HepG2 (cell line): ENCODE measurements around the gene PTPRB. TPM values are rescaled to one million over a fixed set of nuclear protein-coding genes. Genes with fewer than 3 reads are reported as not detected.

Source experiments
- ATAC-seq: fragments of 200-7000 bp; cut with Tn5 transposase; 3 replicates; pipeline ENCODE4 v1.9.1; 2020; ENCODE audit warnings: mild to moderate bottlenecking, moderate library complexity
- BruUV-seq: library from RNA; stranded (reverse); fragments of 400-500 nt; replicated peaks from 2 replicates; lab custom pipeline; 2021; lab: Mats Ljungman, UMichigan
- CTCF ChIA-PET: fragments of 300-600 bp; formaldehyde crosslinking; extraction: SDS; loops from one replicate; lab custom pipeline; 2021; ENCODE audit warnings: low total read pairs, inconsistent platforms, low intra/inter-chr PET ratio; lab: Yijun Ruan, JAX
- POLR2A ChIA-PET: fragments of 350-600 bp; sonication (Branson Sonifier 250); formaldehyde crosslinking; loops from one replicate; lab custom pipeline; 2020; ENCODE audit warnings: antibody characterized with exemption, inconsistent platforms; lab: Yijun Ruan, JAX
- DNase-seq: peaks from one replicate; pipeline ENCODE4 v3.0.0-alpha.2; 2015; ENCODE audit warnings: low spot score
- FAIRE-seq: peaks from 3 replicates; lab custom pipeline; 2011; peaks lifted over from hg19 to GRCh38; lab: Jason Lieb, UNC
- H2AFZ ChIP-seq: one replicate; pipeline ENCODE4 v1.6.1; 2011; ENCODE audit warnings: low read length, inconsistent platforms
- H3K27ac ChIP-seq: fragments of 300-600 bp; 3 replicates; pipeline ENCODE4 v1.8.0; 2011; ENCODE audit warnings: mixed run types, mild to moderate bottlenecking, mixed read lengths, low read length, inconsistent platforms; ENCODE audit not compliant: insufficient read depth; ENCODE audit errors: extremely low read length
- H3K27me3 ChIP-seq, 2 experiments: fragments of 200-600 bp in 1 of 2; 2 replicates in 1 of 2; 3 replicates in 1 of 2; pipeline versions ENCODE4 v1.6.0 to v1.8.0; 2011; ENCODE audit warnings: low read length in 2 of 2, mild to moderate bottlenecking in 2 of 2, moderate library complexity in 2 of 2, inconsistent platforms in 1 of 2; ENCODE audit not compliant: insufficient read depth in 2 of 2, control insufficient read depth in 1 of 2
- H3K36me3 ChIP-seq, 2 experiments: fragments of 200-600 bp in 1 of 2; replicated peaks in 1 of 2; 2 replicates in 1 of 2; 3 replicates in 1 of 2; pipeline versions ENCODE4 v1.5.1 to v1.8.0; 2011; ENCODE audit warnings: low read length in 2 of 2, inconsistent platforms in 1 of 2; ENCODE audit not compliant: insufficient read depth in 2 of 2, control insufficient read depth in 1 of 2
- H3K4me1 ChIP-seq: 2 replicates; pipeline ENCODE4 v1.5.1; 2012; ENCODE audit warnings: low read length, inconsistent platforms; ENCODE audit not compliant: insufficient read depth
- H3K4me2 ChIP-seq: 2 replicates; pipeline ENCODE4 v1.6.0; 2011; ENCODE audit warnings: low read depth, low read length, inconsistent platforms
- H3K4me3 ChIP-seq, 3 experiments: fragments of 200-600 bp in 1 of 3; sonication (generic), shearing (Covaris generic) in 1 of 3; replicated peaks in 1 of 3; 2 replicates each; pipeline ENCODE4 v1.5.1; 2011 to 2016; ENCODE audit warnings: low read length in 3 of 3, inconsistent platforms in 2 of 3, low read depth in 2 of 3, mild to moderate bottlenecking in 2 of 3, control low read depth in 1 of 3, mixed read lengths in 1 of 3; ENCODE audit not compliant: insufficient read depth in 1 of 3
- H3K79me2 ChIP-seq: one replicate; pipeline ENCODE4 v1.6.1; 2011; ENCODE audit warnings: low read length, inconsistent platforms; ENCODE audit not compliant: insufficient read depth
- H3K9ac ChIP-seq: 2 replicates; pipeline ENCODE4 v1.6.0; 2011; ENCODE audit warnings: mild to moderate bottlenecking, low read depth, low read length, inconsistent platforms; ENCODE audit not compliant: insufficient read depth
- H3K9me3 ChIP-seq: 2 replicates; pipeline ENCODE4 v1.5.1; 2012; ENCODE audit warnings: mild to moderate bottlenecking, low read length
- H4K20me1 ChIP-seq: 2 replicates; pipeline ENCODE4 v1.6.0; 2011; ENCODE audit warnings: inconsistent platforms, mild to moderate bottlenecking, low read length, moderate library complexity; ENCODE audit not compliant: insufficient read depth
- ARNTL ChIP-seq: sonication (generic); formaldehyde crosslinking; IDR thresholded peaks from 2 replicates; pipeline ENCODE4 v1.4.0; 2020; ENCODE audit warnings: mild to moderate bottlenecking, missing genetic modification reagents
- BHLHE40 ChIP-seq: IDR thresholded peaks from 2 replicates; pipeline ENCODE4 v1.6.1; 2011; ENCODE audit warnings: low read length, improper control_type of control experiment
- MAFF ChIP-seq: IDR thresholded peaks from 2 replicates; pipeline ENCODE4 v1.6.1; 2011; ENCODE audit warnings: low read depth, low read length, improper control_type of control experiment
- MAFK ChIP-seq, 2 experiments: IDR thresholded peaks in 1 of 2; conservative IDR thresholded peaks in 1 of 2; 2 replicates each; pipeline ENCODE4 v1.6.1; 2011; ENCODE audit warnings: improper control_type of control experiment in 2 of 2, low read length in 2 of 2
- MLXIP ChIP-seq: sonication (generic); formaldehyde crosslinking; IDR thresholded peaks from 2 replicates; pipeline ENCODE4 v1.9.0; 2021; ENCODE audit warnings: missing genetic modification reagents, borderline replicate concordance
- NFIB ChIP-seq: sonication (generic); formaldehyde crosslinking; IDR thresholded peaks from 2 replicates; pipeline ENCODE4 v1.9.0; 2021; ENCODE audit warnings: missing genetic modification reagents, mild to moderate bottlenecking, borderline replicate concordance
- NR0B2 ChIP-seq: sonication (generic); formaldehyde crosslinking; IDR thresholded peaks from 2 replicates; pipeline ENCODE4 v1.4.0; 2020; ENCODE audit warnings: mild to moderate bottlenecking, missing genetic modification reagents
- SAP130 ChIP-seq: IDR thresholded peaks from 2 replicates; pipeline ENCODE4 v1.6.1; 2016; ENCODE audit warnings: low read depth
- SMAD1 ChIP-seq: sonication (generic); formaldehyde crosslinking; IDR thresholded peaks from 2 replicates; pipeline ENCODE4 v1.4.0; 2020; ENCODE audit warnings: missing genetic modification reagents, low read depth, mild to moderate bottlenecking, borderline replicate concordance
- SOX13 ChIP-seq, 3 experiments: fragments of 450-650 bp in 1 of 3; sonication (generic) in 1 of 3; formaldehyde crosslinking in 1 of 3; IDR thresholded peaks in 2 of 3; conservative IDR thresholded peaks in 1 of 3; 2 replicates each; pipeline versions ENCODE4 v1.5.0 to v1.6.1; 2016 to 2020; ENCODE audit warnings: antibody characterized with exemption in 1 of 3, mild to moderate bottlenecking in 1 of 3, missing compliant biosample characterization in 1 of 3, missing genetic modification reagents in 1 of 3, moderate library complexity in 1 of 3
- SOX5 ChIP-seq: IDR thresholded peaks from 2 replicates; pipeline ENCODE4 v1.6.1; 2016; ENCODE audit warnings: borderline replicate concordance
- ZNF629 ChIP-seq: sonication (generic); formaldehyde crosslinking; conservative IDR thresholded peaks from 2 replicates; pipeline ENCODE4 v1.5.0; 2020; ENCODE audit warnings: missing genetic modification reagents
- ZNF644 ChIP-seq: IDR thresholded peaks from 2 replicates; pipeline ENCODE4 v1.6.1; 2016; ENCODE audit warnings: low read depth
- ZNF737 ChIP-seq: sonication (generic); formaldehyde crosslinking; IDR thresholded peaks from 2 replicates; pipeline ENCODE4 v1.5.0; 2020; ENCODE audit warnings: missing genetic modification reagents, mild to moderate bottlenecking, borderline replicate concordance
- WGBS: methylation state at CpG from one replicate; pipeline ENCODE4 v1.1.6; 2017; ENCODE audit warnings: low lambda C conversion rate; 5-methylcytosine and 5-hydroxymethylcytosine counted together
- in situ Hi-C: cut with HindIII; loops from 2 replicates; pipeline ENCODE4 v1.10.0; 2017; ENCODE audit warnings: low pct_unique_long_range_greater_than_20kb; ENCODE audit not compliant: extremely low pct_ligation_motif_present
- intact Hi-C: fragments of 100-400 bp; cut with micrococcal nuclease; formaldehyde crosslinking; loops from one replicate; pipeline ENCODE4 v1.10.0; 2022; ENCODE audit not compliant: unreplicated experiment
- polyA plus RNA-seq, 8 experiments: library from polyadenylated mRNA; depleted of rRNA in 3 of 8; stranded (reverse) in 7 of 8; unstranded in 1 of 8; fragments of >200 nt; fragmentation: Illumina TruSeq in 4 of 8; extraction: Trizol in 4 of 8; gene quantifications; 2 replicates each; pipeline versions ENCODE4 v1.2.1 to v1.2.3, GENCODE V29; 2011 to 2016; ENCODE audit warnings: low read depth in 4 of 8, missing spikeins in 1 of 8, mixed read lengths in 1 of 8; ENCODE audit not compliant: insufficient read depth in 1 of 8
- total RNA-seq, 5 experiments: library from RNA; depleted of rRNA; stranded (reverse); fragments of >200 nt; fragmentation: Illumina TruSeq; extraction: Trizol; gene quantifications; 2 replicates each; pipeline ENCODE4 v1.2.3, GENCODE V29; 2016; ENCODE audit warnings: low read depth in 1 of 5
- TF ChIP-seq, protein P1 (sequence below): sonication (generic); formaldehyde crosslinking; IDR thresholded peaks from 2 replicates; pipeline ENCODE4 v1.4.0; 2020; ENCODE audit warnings: missing genetic modification reagents

The PTPRB gene
- total and polyA plus RNA-seq, 2 of the 13 experiments (the other 11 are each of a cell fraction or from before 2014, with no cell fraction given): 0.02 to 0.07 TPM

GRCh38 chr12:70535896-70536374, 101.3 kb downstream of the PTPRB start:
- H3K4me2 ChIP-seq: no peak overlapping the region
- no peaks in the 10 kb centered on the region for H3K9me3 ChIP-seq
- FAIRE-seq: no peak
- TF ChIP-seq MAFK (conservative IDR thresholded peaks at IDR 0.05 in 1 of 2, IDR thresholded peaks at IDR 0.05 in 1 of 2; ENCODE audit: low read length in 2 of 2) (0 out of 4 replicates have a peak, but pooled peaks of 1 of the 2 experiments have one; percentile 1), SAP130 (CRISPR knock-in tag) (no peak), MAFF (0 out of 2 replicates have a peak, but pooled peaks have one; percentile 18), NFIB (no peak), ZNF629 (CRISPR knock-in tag) (no peak), SOX13 (IDR thresholded peaks at IDR 0.05) (no peak), SOX13 (CRISPR knock-in tag; conservative IDR thresholded peaks at IDR 0.05 in 1 of 2, IDR thresholded peaks at IDR 0.05 in 1 of 2) (peak in 1 of 2 experiments; percentile 70; a peak in 2 of 4 replicates), NR0B2 (CRISPR knock-in tag) (no peak), ARNTL (CRISPR knock-in tag) (no peak), ZNF737 (CRISPR knock-in tag) (no peak), SMAD1 (CRISPR knock-in tag) (no peak), MLXIP (CRISPR knock-in tag) (no peak), BHLHE40 (peak; percentile 51; the same call in 1 of the 2 replicates), ZNF644 (CRISPR knock-in tag) (0 out of 2 replicates have a peak, but pooled peaks have one; percentile 12), SOX5 (peak; percentile 59; the same call in 1 of the 2 replicates)
- TF ChIP-seq, protein P1, sequence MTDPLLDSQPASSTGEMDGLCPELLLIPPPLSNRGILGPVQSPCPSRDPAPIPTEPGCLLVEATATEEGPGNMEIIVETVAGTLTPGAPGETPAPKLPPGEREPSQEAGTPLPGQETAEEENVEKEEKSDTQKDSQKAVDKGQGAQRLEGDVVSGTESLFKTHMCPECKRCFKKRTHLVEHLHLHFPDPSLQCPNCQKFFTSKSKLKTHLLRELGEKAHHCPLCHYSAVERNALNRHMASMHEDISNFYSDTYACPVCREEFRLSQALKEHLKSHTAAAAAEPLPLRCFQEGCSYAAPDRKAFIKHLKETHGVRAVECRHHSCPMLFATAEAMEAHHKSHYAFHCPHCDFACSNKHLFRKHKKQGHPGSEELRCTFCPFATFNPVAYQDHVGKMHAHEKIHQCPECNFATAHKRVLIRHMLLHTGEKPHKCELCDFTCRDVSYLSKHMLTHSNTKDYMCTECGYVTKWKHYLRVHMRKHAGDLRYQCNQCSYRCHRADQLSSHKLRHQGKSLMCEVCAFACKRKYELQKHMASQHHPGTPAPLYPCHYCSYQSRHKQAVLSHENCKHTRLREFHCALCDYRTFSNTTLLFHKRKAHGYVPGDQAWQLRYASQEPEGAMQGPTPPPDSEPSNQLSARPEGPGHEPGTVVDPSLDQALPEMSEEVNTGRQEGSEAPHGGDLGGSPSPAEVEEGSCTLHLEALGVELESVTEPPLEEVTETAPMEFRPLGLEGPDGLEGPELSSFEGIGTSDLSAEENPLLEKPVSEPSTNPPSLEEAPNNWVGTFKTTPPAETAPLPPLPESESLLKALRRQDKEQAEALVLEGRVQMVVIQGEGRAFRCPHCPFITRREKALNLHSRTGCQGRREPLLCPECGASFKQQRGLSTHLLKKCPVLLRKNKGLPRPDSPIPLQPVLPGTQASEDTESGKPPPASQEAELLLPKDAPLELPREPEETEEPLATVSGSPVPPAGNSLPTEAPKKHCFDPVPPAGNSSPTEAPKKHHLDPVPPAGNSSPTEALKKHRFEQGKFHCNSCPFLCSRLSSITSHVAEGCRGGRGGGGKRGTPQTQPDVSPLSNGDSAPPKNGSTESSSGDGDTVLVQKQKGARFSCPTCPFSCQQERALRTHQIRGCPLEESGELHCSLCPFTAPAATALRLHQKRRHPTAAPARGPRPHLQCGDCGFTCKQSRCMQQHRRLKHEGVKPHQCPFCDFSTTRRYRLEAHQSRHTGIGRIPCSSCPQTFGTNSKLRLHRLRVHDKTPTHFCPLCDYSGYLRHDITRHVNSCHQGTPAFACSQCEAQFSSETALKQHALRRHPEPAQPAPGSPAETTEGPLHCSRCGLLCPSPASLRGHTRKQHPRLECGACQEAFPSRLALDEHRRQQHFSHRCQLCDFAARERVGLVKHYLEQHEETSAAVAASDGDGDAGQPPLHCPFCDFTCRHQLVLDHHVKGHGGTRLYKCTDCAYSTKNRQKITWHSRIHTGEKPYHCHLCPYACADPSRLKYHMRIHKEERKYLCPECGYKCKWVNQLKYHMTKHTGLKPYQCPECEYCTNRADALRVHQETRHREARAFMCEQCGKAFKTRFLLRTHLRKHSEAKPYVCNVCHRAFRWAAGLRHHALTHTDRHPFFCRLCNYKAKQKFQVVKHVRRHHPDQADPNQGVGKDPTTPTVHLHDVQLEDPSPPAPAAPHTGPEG (CRISPR knock-in tag): no peak
- no peak overlapping the region for H2AFZ ChIP-seq
- H3K27me3 ChIP-seq: no peaks in the 10 kb centered on the region
- H3K36me3 ChIP-seq: no peaks in the 10 kb centered on the region
- peaks cover 15% of the 10 kb centered on the region for H3K4me1 ChIP-seq
- H3K27ac ChIP-seq: peak overlapping the region; percentile 23
- ATAC-seq: no peak
- intact Hi-C loops: no loop called here
- peak; percentile 31 for DNase-seq
- 28% methylated on average over 6 of the region's 6 CpGs for WGBS
- no peaks in the 10 kb centered on the region for H4K20me1 ChIP-seq
- no peaks in the 10 kb centered on the region for H3K79me2 ChIP-seq
- CTCF ChIA-PET: no interaction called here
- no peak overlapping the region for H3K9ac ChIP-seq
- POLR2A ChIA-PET: no interaction called here
- BruUV-seq: no TSS peak
- in situ Hi-C loops: no loop called here
- H3K4me3 ChIP-seq: no peak overlapping the region
